Frontal cortex (tissue), 4 donors: ENCODE measurements around the gene TMEM220. TPM values are rescaled to one million over a fixed set of nuclear protein-coding genes. Genes with fewer than 3 reads are reported as not detected.

Source experiments
- DNase-seq, 2 donors: peaks; one replicate each; pipeline ENCODE4 v3.0.0; 2012; ENCODE audit warnings: low spot score in 2 of 2
- FAIRE-seq: peaks from 2 replicates; lab custom pipeline; 2012; peaks lifted over from hg19 to GRCh38; lab: Jason Lieb, UNC
- total RNA-seq: library from RNA; depleted of rRNA; stranded (reverse); fragments of >200 nt; gene quantifications from one replicate; pipeline ENCODE4 v1.2.3, GENCODE V29; 2014
- donor health status: control.
- donor health status: control.
- donor health status: control.

TMEM220 gene
- total RNA-seq = 1.2 TPM

DNA sequence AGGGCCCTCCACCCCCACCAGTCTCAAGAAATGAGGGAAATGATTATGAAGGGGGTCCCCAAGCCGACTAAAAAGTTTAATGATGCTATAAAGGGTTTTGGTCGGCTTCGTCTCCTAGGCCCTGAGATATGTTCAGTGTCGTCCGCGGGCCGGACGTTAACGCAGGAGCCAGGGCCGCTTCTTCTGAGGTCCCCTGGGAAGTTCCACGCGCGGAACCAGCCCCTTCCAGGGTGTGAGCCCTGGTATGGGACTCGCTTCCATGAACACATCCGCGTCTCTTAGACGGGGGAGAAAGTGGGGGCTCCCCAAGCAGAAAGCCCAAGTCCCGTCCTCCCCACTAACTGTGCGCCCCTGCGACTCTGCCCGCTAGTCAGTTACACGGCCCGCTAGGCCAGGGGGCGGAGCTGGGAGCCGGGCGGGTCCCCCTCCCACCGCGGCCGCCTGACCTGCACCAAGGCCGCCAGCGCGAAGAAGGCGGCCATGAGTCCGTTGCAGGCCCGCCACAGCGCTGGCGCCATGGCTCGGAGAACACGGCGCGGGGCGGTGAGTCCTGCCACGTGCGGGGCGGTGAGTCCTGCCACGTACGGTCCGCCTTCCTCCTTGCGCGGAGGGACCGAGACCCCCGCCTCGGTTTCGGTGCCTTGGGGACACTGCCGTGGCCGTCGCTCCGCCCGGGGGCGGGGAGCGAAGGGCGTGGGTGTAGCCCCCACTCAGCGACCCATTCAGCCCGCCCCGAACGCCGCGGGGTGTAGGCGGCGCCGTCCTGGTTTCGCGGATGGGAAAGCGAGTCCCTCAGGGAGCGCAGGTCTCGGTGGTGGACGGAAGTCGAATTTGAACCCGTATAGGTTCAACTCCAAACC lies at the start of gene TMEM220:
TMEM220 (minus strand) TSS at position 690 of the 860 bp plus-strand sequence; CDS start at position 518, 172 bp downstream.
- no peak for FAIRE-seq
- peak; percentile 40 to 54 for DNase-seq

DNA sequence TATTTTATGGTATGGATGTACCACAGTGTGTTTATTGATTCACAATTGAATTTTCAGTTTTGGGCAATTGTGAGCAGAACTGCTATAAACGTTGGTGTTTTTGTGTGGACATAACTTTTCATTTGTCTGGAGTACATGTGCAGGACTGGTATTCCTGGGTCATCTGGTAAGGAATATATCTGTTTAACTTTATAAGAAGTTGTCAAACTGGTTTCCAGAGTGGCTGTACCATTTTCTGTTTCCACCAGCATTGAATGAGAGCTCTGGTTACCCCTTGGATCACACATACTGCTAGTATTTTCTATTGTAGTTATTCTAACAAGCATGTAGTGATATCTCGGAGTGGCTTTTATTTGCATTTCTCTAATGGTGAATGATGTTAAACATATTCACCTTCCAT lies 49.8 kb upstream of the TMEM220 start:
- no peak for FAIRE-seq
- no peak for DNase-seq

DNA sequence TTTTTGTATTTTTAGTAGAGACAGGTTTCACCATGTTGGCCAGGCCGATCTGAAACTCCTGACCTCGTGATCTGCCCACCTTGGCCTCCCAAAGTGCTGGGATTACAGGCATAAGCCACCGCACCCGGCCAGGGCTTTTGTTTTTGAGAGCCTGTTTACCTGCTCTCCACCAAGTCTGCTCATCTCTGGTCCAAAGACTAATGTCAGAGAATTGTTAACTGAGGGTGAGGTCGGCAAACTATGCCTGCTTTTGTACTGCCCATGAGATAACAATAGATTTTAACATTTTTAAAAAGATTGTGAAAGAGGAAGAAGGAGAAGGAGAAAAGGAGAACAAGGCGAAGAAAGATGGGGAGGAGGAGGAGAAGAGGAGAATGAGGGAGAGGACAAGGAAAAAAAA lies 48.1 kb upstream of the TMEM220 start:
- DNase-seq = no peak
- FAIRE-seq = no peak

DNA sequence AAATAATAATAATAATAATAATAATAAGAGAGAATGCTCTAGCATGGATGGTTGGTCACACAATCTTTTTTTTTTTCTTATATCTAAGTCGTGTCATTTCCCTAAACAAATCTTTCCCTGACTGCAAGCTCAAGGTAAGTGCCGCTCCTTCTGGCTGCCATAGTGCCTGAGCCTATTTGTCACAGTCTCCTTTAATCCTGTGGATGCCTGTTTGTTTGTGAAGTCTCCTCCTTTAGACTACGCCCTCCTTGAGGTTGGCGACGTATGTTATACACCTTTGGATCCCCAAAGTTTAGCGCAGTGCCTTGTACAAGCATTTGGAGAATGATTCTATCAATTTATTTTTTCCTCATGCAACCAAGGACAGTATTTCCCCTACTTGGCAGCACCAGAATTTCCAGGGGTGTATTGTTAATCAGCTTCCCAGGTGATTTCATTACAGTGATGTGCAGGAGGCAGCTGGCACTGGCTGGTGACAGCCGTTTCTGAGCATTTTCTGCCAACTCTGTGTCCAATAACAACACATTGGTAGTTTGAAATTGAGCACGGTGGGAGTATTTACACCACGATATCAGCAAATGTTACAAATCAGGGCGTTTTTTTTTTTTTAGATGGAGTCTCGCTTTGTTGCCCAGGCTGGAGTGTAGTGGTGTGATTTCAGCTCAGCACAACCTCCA lies 47.4 kb upstream of the TMEM220 start:
- DNase-seq (no peak), FAIRE-seq (no peak)

DNA sequence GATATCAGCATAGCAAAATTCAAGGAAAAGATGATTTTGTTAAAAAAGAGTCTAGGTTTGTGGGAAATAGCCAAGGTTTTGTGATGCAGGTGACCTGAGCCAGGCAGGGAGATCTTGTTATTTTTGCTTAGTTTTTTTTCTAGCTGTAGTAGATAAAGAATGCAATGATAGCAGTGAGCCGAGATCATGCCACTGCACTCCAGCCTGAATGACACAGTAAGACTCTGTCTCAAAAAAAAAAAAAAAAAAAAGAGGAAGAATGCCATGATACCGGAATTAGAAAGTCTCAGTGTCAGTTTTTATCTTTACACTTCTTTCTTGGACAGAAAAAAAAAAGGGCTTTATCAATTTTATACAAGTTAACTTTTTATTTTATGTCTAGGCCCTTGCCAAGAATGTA lies 46.6 kb upstream of the TMEM220 start:
- DNase-seq (no peak), FAIRE-seq (no peak)

GRCh38 chr17:10775740-10776356 lies 46.0 kb upstream of the TMEM220 start:
- no peak for DNase-seq
- FAIRE-seq = no peak

- DNase-seq (no peak), FAIRE-seq (no peak)
Observed at GRCh38 chr17:10775058-10775457, 45.2 kb upstream of the TMEM220 start.

- DNase-seq = no peak
- FAIRE-seq = no peak
Observed at GRCh38 chr17:10773391-10773790, 43.6 kb upstream of the TMEM220 start.

- no peak for DNase-seq
- FAIRE-seq = no peak
Observed at GRCh38 chr17:10772425-10773380, 42.9 kb upstream of the TMEM220 start.

DNA sequence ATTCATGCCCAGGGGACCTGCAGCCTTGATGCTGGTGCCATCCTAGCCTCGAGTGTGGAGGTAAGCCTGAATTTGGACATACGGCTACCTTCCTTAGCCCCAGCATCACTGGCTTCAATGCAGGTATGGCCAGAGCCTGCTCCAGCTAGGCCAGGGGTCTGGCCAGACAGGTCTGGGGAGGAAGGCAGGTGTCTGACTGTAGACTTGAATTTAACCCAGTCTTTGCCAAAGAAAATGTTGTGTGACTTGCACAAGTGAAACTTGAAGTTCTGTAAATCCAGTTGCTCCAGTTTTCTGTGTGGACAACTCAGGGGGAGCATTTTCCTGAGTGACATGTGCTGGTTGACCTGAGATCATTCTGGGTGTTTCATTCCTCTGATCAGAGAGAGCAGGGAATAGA lies 41.3 kb upstream of the TMEM220 start:
- DNase-seq = no peak
- FAIRE-seq = no peak

- no peak for FAIRE-seq
Observed at GRCh38 chr17:10769840-10770239, 40.0 kb upstream of the TMEM220 start.

DNA sequence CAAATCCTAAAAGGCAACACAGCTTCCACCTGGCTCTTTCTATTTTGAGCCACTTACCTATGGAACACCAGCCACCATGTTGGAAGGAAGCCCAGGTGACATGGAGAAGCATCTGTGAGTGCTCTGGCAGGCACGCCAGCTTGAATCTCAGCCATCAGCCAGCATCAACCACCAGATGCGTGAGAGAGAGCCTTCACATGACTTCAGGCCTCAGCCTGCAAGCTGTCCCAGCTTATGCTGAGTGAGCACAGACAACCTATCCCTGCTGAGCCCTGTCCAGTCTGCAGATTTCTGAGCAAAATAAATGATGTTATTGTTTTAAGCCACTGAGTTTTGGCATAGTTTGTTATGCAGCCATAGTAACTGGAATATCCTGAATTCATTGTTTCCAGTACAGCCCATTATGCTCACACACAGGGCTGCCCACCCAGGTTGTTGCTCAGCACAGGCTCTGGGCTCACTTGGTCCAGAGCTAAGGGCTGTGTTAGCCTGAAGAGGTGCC lies 39.0 kb upstream of the TMEM220 start:
- no peak for FAIRE-seq
- DNase-seq = no peak

More at GRCh38 chr17:10769840-10770239, 40.0 kb upstream of the TMEM220 start:
- no peak for DNase-seq

DNA sequence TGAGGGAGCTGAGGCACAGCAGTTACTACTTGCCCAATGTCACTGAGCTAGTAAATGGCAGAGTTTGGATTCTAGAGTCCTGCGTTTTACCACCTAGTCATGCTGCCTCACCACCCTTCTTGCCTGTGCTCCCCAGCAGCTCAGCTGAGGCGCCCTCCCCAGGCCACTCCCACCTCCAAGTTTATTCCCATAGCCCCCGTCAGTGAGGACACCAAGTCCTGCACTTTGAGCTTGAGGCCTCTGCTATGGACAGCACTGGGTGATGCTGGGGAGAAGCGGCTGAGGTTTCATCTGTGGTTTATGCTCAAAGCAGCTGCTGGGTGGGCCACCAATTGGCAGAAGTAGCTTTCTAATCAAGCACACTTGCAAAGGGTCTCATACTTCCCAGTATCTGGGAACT lies 37.4 kb upstream of the TMEM220 start:
- FAIRE-seq = no peak
- DNase-seq = no peak

GRCh38 chr17:10762037-10762436 lies 32.2 kb upstream of the TMEM220 start:
- DNase-seq = no peak
- FAIRE-seq = no peak

GRCh38 chr17:10761281-10761680 lies 31.5 kb upstream of the TMEM220 start:
- FAIRE-seq (no peak), DNase-seq (no peak)

DNA sequence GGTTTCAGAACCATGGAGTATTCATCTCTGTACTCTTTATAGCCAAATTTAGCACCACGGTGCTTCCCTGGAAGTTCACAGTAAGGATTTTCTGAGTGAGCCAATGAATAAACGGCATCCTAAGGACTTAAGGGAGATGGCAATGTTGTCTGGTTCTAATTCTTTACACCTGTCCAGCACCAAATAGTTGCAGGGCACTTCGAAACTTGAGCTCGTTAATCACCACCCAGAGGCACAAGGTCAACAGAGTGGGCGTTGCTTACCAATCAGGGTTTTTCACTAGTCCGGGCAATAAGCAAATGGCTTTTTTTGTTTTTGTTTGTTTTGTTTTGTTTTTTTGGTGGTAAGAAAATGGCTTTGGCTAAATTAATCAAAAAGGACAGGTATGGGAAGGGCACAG lies 28.2 kb upstream of the TMEM220 start:
- FAIRE-seq (no peak), DNase-seq (no peak)

- FAIRE-seq (no peak), DNase-seq (no peak)
Observed at GRCh38 chr17:10757647-10758046, 27.8 kb upstream of the TMEM220 start.

DNA sequence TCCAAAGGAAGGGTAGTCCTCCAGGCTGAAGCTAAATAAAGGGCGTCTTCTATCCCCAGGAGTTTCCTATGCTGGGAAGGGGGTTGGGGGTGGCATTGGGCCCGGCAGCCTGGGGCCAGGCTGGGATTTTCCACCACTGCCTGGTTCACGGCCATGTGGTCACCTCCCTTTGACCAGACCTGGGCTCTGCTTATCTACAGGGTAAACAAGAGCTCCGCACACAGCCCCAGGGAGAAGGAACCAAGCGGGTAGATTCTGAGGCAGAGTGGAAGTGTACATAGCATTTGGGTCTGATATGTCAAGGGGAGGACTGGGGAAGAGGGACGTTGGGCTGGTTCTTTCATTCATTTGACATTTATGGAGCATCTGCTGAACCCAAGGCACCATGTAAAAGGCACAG lies 27.2 kb upstream of the TMEM220 start:
- FAIRE-seq = no peak
- no peak for DNase-seq

- FAIRE-seq = no peak
- no peak for DNase-seq
Observed at GRCh38 chr17:10756619-10757018, 26.8 kb upstream of the TMEM220 start.

DNA sequence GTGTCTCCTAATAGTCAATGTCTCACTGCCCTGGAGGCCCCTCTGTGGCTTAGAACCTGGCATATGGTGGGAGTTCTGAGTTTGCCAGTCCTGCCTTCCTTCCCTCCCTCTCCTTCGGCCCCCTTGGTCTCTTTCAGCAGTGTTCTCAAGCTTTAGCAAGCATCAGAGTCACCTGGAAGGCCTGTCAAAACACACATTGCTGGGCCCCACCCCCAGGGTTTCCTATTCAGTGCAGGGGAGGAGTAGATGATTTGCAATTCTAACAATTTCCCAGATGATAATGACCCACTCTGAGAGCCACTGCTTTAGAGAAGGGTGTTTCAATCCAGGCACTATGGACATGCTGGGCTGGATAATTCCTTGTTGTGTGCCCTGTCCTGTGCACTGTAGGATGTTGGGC lies 26.4 kb upstream of the TMEM220 start:
- DNase-seq (no peak), FAIRE-seq (no peak)
